ENCODE data around the gene GSN. TPM values are rescaled to one million over a fixed set of nuclear protein-coding genes. Genes with fewer than 3 reads are reported as not detected.

Gene GSN
- total and polyA plus RNA-seq, 11 donors = 379 to 2,088 (median 689) TPM

- peak overlapping the region in 11 of 12 donors; percentile 45 to 93 (median 69) for H3K4me3 ChIP-seq
- 26 to 48% (median 28%) methylated on average over 13 of the region's 13 CpGs for WGBS, 4 donors
- H3K27me3 ChIP-seq = no peaks in the 10 kb centered on the region
- DNase-seq (peak in 3 of 5 donors; percentile 72 to 83 (median 73)), ATAC-seq (peak; percentile 65 to 83 (median 70))
- intact Hi-C loops (cut with DNase I) = loop anchor here in 2 of 10 donors (1.0 to 2.0 kb wide), 3 partner anchors 12 to 18 kb away; no protein-coding TSS in a partner anchor
- peak overlapping the region; percentile 86 to 98 (median 94) for H3K27ac ChIP-seq
- H3K9me3 ChIP-seq = no peaks in the 10 kb centered on the region
- H3K4me1 ChIP-seq = peaks cover 24 to 95% (median 85%) of the 10 kb centered on the region in 12 donors
- peaks cover 0 to 32% (median 25%) of the 10 kb centered on the region in 9 donors for H3K36me3 ChIP-seq
- TF ChIP-seq CTCF (IDR thresholded peaks at IDR 0.05) = no peak
- TF ChIP-seq POLR2A (IDR thresholded peaks at IDR 0.05) = no peak
Measured at GRCh38 chr9:121298689-121299466, 30.9 kb downstream of the GSN start.

- no peaks in the 10 kb centered on the region for H3K9me3 ChIP-seq
- peak; percentile 88 to 93 (median 92) for DNase-seq
- no peaks in the 10 kb centered on the region for H3K27me3 ChIP-seq
- peak overlapping the region; percentile 45 to 93 (median 68) for H3K4me3 ChIP-seq
- peak overlapping the region; percentile 86 to 98 (median 94) for H3K27ac ChIP-seq
- peak; percentile 35 to 78 (median 72) for ATAC-seq
- H3K36me3 ChIP-seq = peaks cover 0 to 37% (median 33%) of the 10 kb centered on the region in 9 donors
- intact Hi-C loops (cut with DNase I) = loop anchor here in 4 of 10 donors (1.0 to 5.0 kb wide), 4 partner anchors 12 to 77 kb away; no protein-coding TSS in a partner anchor
- TF ChIP-seq POLR2A (IDR thresholded peaks at IDR 0.05) = peak in 1 of 2 donors; percentile 93
- peak in 3 of 12 donors; percentile 5 to 18 (median 15) for TF ChIP-seq CTCF (IDR thresholded peaks at IDR 0.05)
- 5 to 20% (median 7%) methylated on average over 16 to 74 of the region's 74 CpGs for WGBS, 4 donors
- peaks cover 17 to 94% (median 84%) of the 10 kb centered on the region in 12 donors for H3K4me1 ChIP-seq
Measured at GRCh38 chr9:121299467-121300282, 31.7 kb downstream of the GSN start.

GRCh38 chr9:121300283-121301119 lies 32.5 kb downstream of the GSN start:
- Histone ChIP-seq H3K27ac (peak overlapping the region; percentile 86 to 98 (median 94)), H3K4me1 (peaks cover 12 to 94% (median 80%) of the 10 kb centered on the region in 12 donors), H3K36me3 (peaks cover 0 to 45% (median 39%) of the 10 kb centered on the region in 9 donors), H3K9me3 (no peaks in the 10 kb centered on the region), H3K4me3 (peak overlapping the region; percentile 45 to 93 (median 68)), H3K27me3 (no peaks in the 10 kb centered on the region)
- peak in 1 of 5 donors; percentile 9 for DNase-seq
- 34 to 60% (median 50%) methylated on average over 10 to 13 of the region's 13 CpGs for WGBS, 4 donors
- TF ChIP-seq POLR2A (IDR thresholded peaks at IDR 0.05) (no peak), CTCF (IDR thresholded peaks at IDR 0.05) (no peak)
- intact Hi-C loops (cut with DNase I) = loop anchor here in 2 of 10 donors (5.0 kb wide), 1 partner anchor 78 kb away; no protein-coding TSS in a partner anchor
- ATAC-seq = no peak

Measured in heart left ventricle (tissue), 16 donors.